ENCODE results near the gene RSRP1. TPM values are rescaled to one million over a fixed set of nuclear protein-coding genes. Genes with fewer than 3 reads are reported as not detected.
"Not testable (repeated sequence)": the region's sequence is repeated elsewhere in the genome, so short reads cannot be mapped to it uniquely, and the experiment has no call there.

Gene RSRP1
- polyA plus RNA-seq (ENCODE audit: insufficient read length in 3 of 3), result 100 to 1,000 TPM; 146 to 153 (median 147) TPM

GRCh38 chr1:25247024-25247828 lies at the start of gene RSRP1:
Gene RSRP1, minus strand, starts transcription at chr1:25247454. Its CDS starts 491 bp downstream, at chr1:25246963.
- peak; percentile 94 to 96 (median 96) for DNase-seq (ENCODE audit: low read depth in 3 of 3, low spot score in 2 of 3)

GRCh38 chr1:25296501-25296900 lies 49.2 kb upstream of the RSRP1 start:
- not testable (repeated sequence) for DNase-seq (ENCODE audit: low read depth in 3 of 3, low spot score in 2 of 3)

- not testable (repeated sequence) for DNase-seq (ENCODE audit: low read depth in 3 of 3, low spot score in 2 of 3)
Observed at GRCh38 chr1:25294889-25295826, 47.9 kb upstream of the RSRP1 start.

- not testable (repeated sequence) for DNase-seq (ENCODE audit: low read depth in 3 of 3, low spot score in 2 of 3)
Observed at GRCh38 chr1:25293426-25293825, 46.2 kb upstream of the RSRP1 start.

- not testable (repeated sequence) for DNase-seq (ENCODE audit: low read depth in 3 of 3, low spot score in 2 of 3)
Observed at GRCh38 chr1:25290043-25290442, 42.8 kb upstream of the RSRP1 start.

- not testable (repeated sequence) for DNase-seq (ENCODE audit: low read depth in 3 of 3, low spot score in 2 of 3)
Observed at GRCh38 chr1:25288573-25289101, 41.4 kb upstream of the RSRP1 start.

GRCh38 chr1:25287164-25287563 lies 39.9 kb upstream of the RSRP1 start:
- not testable (repeated sequence) for DNase-seq (ENCODE audit: low read depth in 3 of 3, low spot score in 2 of 3)

GRCh38 chr1:25285862-25286261 lies 38.6 kb upstream of the RSRP1 start:
- not testable (repeated sequence) for DNase-seq (ENCODE audit: low read depth in 3 of 3, low spot score in 2 of 3)

GRCh38 chr1:25279693-25280111 lies 32.4 kb upstream of the RSRP1 start:
- not testable (repeated sequence) for DNase-seq (ENCODE audit: low read depth in 3 of 3, low spot score in 2 of 3)

GRCh38 chr1:25278790-25279189 lies 31.5 kb upstream of the RSRP1 start:
- not testable (repeated sequence) for DNase-seq (ENCODE audit: low read depth in 3 of 3, low spot score in 2 of 3)

GRCh38 chr1:25278358-25278757 lies 31.1 kb upstream of the RSRP1 start:
- DNase-seq (ENCODE audit: low read depth in 3 of 3, low spot score in 2 of 3), result not testable (repeated sequence)

GRCh38 chr1:25277295-25277694 lies 30.0 kb upstream of the RSRP1 start:
- not testable (repeated sequence) for DNase-seq (ENCODE audit: low read depth in 3 of 3, low spot score in 2 of 3)

- not testable (repeated sequence) for DNase-seq (ENCODE audit: low read depth in 3 of 3, low spot score in 2 of 3)
Observed at GRCh38 chr1:25275648-25276047, 28.4 kb upstream of the RSRP1 start.

- not testable (repeated sequence) for DNase-seq (ENCODE audit: low read depth in 3 of 3, low spot score in 2 of 3)
Observed at GRCh38 chr1:25272238-25272637, 25.0 kb upstream of the RSRP1 start, which contains the start of gene RHD. Gene RHD, plus strand, starts transcription at chr1:25272509. Its CDS starts 39 bp downstream, at chr1:25272548.

GRCh38 chr1:25268143-25268760 lies 21.0 kb upstream of the RSRP1 start:
- DNase-seq (ENCODE audit: low read depth in 3 of 3, low spot score in 2 of 3), result not testable (repeated sequence)

GRCh38 chr1:25267288-25268142 lies 20.3 kb upstream of the RSRP1 start:
- peak in 1 of 3 donors; percentile 63 for DNase-seq (ENCODE audit: low read depth in 3 of 3, low spot score in 2 of 3)

- not testable (repeated sequence) for DNase-seq (ENCODE audit: low read depth in 3 of 3, low spot score in 2 of 3)
Observed at GRCh38 chr1:25266554-25267287, 19.5 kb upstream of the RSRP1 start.

GRCh38 chr1:25260336-25260735 lies 13.1 kb upstream of the RSRP1 start:
- not testable (repeated sequence) for DNase-seq (ENCODE audit: low read depth in 3 of 3, low spot score in 2 of 3)

- DNase-seq (ENCODE audit: low read depth in 3 of 3, low spot score in 2 of 3), result not testable (repeated sequence)
Observed at GRCh38 chr1:25259813-25260212, 12.6 kb upstream of the RSRP1 start.
